Neural crest cell (in vitro differentiated cells): ENCODE measurements around the gene PTPRU. TPM values are rescaled to one million over a fixed set of nuclear protein-coding genes. Genes with fewer than 3 reads are reported as not detected.
"Not testable (repeated sequence)": the region's sequence is repeated elsewhere in the genome, so short reads cannot be mapped to it uniquely, and the experiment has no call there.

Source experiments
- DNase-seq: peaks from one replicate; pipeline ENCODE4 v3.0.0; 2021; ENCODE audit warnings: low read depth, mixed read lengths, low spot score
- H3K27ac Mint-ChIP-seq: one replicate; pipeline ENCODE4 v1.8.0; 2021; ENCODE audit warnings: mild to moderate bottlenecking, mixed read lengths; ENCODE audit not compliant: unreplicated experiment
- H3K27me3 Mint-ChIP-seq: 2 replicates; pipeline ENCODE4 v1.8.0; 2021; ENCODE audit warnings: low read depth, mild to moderate bottlenecking, mixed read lengths
- H3K36me3 Mint-ChIP-seq: 2 replicates; pipeline ENCODE4 v1.8.0; 2021; ENCODE audit warnings: low read depth, mild to moderate bottlenecking, mixed read lengths
- H3K4me1 Mint-ChIP-seq: 2 replicates; pipeline ENCODE4 v1.8.0; 2021; ENCODE audit warnings: mixed read lengths
- H3K4me3 Mint-ChIP-seq: one replicate; pipeline ENCODE4 v1.8.0; 2021; ENCODE audit warnings: mild to moderate bottlenecking, mixed read lengths
- H3K9me3 Mint-ChIP-seq: 2 replicates; pipeline ENCODE4 v1.8.0; 2021; ENCODE audit warnings: mixed read lengths
- CTCF ChIP-seq: fragments of 200-600 bp; sonication (generic); conservative IDR thresholded peaks from 2 replicates; pipeline ENCODE4 v1.5.0; 2021; ENCODE audit warnings: antibody characterized with exemption, mild to moderate bottlenecking
- total RNA-seq: library from RNA; stranded (reverse); gene quantifications from 2 replicates; pipeline ENCODE4 v1.2.1, GENCODE V29; 2021

The PTPRU gene
- total RNA-seq, 1 donor from 2014 or later = 5.1 TPM

GRCh38 chr1:29298246-29298645, 61.9 kb downstream of the PTPRU start:
- TF ChIP-seq CTCF = no peak
- Mint-ChIP-seq H3K4me3 (no peak overlapping the region), H3K9me3 (no peaks in the 10 kb centered on the region), H3K36me3 (no peaks in the 10 kb centered on the region), H3K27me3 (no peaks in the 10 kb centered on the region), H3K27ac (no peak overlapping the region), H3K4me1 (no peaks in the 10 kb centered on the region)
- DNase-seq = no peak

DNA sequence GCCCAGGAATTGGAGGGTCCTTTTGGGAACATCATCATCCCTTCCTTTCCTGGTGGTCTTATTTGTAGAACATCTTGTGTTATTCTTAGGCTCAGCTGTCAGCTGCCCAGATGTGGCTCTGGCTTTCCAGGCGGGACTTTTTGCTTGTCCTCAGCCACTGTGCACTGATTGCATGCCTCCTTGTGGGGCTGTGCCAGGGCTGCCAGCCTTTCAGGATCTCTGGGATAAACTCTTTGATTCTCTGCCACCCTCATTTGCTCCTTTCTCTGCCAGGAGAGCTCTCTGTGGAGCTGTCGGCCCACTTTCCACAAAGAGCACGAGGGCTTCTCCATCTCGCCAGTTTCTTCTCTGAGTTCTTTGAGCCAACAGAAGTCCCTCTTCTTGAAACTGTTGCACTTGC, 63.1 kb downstream of the PTPRU start:
- H3K36me3 Mint-ChIP-seq = no peaks in the 10 kb centered on the region
- no peak for DNase-seq
- TF ChIP-seq CTCF = no peak
- peaks cover 5% of the 10 kb centered on the region for H3K4me1 Mint-ChIP-seq
- no peak overlapping the region for H3K4me3 Mint-ChIP-seq
- no peaks in the 10 kb centered on the region for H3K27me3 Mint-ChIP-seq
- no peaks in the 10 kb centered on the region for H3K9me3 Mint-ChIP-seq
- no peak overlapping the region for H3K27ac Mint-ChIP-seq

GRCh38 chr1:29301732-29302131, 65.4 kb downstream of the PTPRU start:
- not testable (repeated sequence) for H3K27ac Mint-ChIP-seq, H3K4me1 Mint-ChIP-seq, H3K36me3 Mint-ChIP-seq, DNase-seq, H3K9me3 Mint-ChIP-seq, H3K4me3 Mint-ChIP-seq, H3K27me3 Mint-ChIP-seq

- DNase-seq = no peak
- H3K9me3 Mint-ChIP-seq = no peaks in the 10 kb centered on the region
- H3K36me3 Mint-ChIP-seq = no peaks in the 10 kb centered on the region
- H3K4me3 Mint-ChIP-seq = no peak overlapping the region
- H3K4me1 Mint-ChIP-seq = peaks cover 6% of the 10 kb centered on the region
- no peaks in the 10 kb centered on the region for H3K27me3 Mint-ChIP-seq
- H3K27ac Mint-ChIP-seq = no peak overlapping the region
- no peak for TF ChIP-seq CTCF
Measured at GRCh38 chr1:29303201-29304024, 67.1 kb downstream of the PTPRU start.

- H3K27me3 Mint-ChIP-seq = no peaks in the 10 kb centered on the region
- no peak overlapping the region for H3K4me3 Mint-ChIP-seq
- no peak for DNase-seq
- peaks cover 6% of the 10 kb centered on the region for H3K4me1 Mint-ChIP-seq
- H3K9me3 Mint-ChIP-seq = no peaks in the 10 kb centered on the region
- no peaks in the 10 kb centered on the region for H3K36me3 Mint-ChIP-seq
- H3K27ac Mint-ChIP-seq = no peak overlapping the region
- TF ChIP-seq CTCF = no peak
Measured at GRCh38 chr1:29304025-29304684, 67.8 kb downstream of the PTPRU start.

- H3K4me3 Mint-ChIP-seq = no peak overlapping the region
- DNase-seq = no peak
- H3K36me3 Mint-ChIP-seq = no peaks in the 10 kb centered on the region
- H3K27ac Mint-ChIP-seq = peak overlapping the region; percentile 86
- H3K9me3 Mint-ChIP-seq = no peaks in the 10 kb centered on the region
- H3K27me3 Mint-ChIP-seq = no peaks in the 10 kb centered on the region
- H3K4me1 Mint-ChIP-seq = peaks cover 6% of the 10 kb centered on the region
- TF ChIP-seq CTCF = no peak
Measured at GRCh38 chr1:29305943-29306342, 69.6 kb downstream of the PTPRU start.
